Bronchial smooth muscle cell (primary cell): Measurements from ENCODE around the gene MDK. TPM values are rescaled to one million over a fixed set of nuclear protein-coding genes. Genes with fewer than 3 reads are reported as not detected.

Experiments used
- total RNA-seq: library from RNA; depleted of rRNA; stranded (reverse); fragments of >200 nt; gene quantifications from 2 replicates; pipeline ENCODE4 v1.2.1, GENCODE V29; 2014

The MDK gene, protein sequence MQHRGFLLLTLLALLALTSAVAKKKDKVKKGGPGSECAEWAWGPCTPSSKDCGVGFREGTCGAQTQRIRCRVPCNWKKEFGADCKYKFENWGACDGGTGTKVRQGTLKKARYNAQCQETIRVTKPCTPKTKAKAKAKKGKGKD
- total RNA-seq, result 23.0 and 53.0 TPM in 2 replicates

DNA sequence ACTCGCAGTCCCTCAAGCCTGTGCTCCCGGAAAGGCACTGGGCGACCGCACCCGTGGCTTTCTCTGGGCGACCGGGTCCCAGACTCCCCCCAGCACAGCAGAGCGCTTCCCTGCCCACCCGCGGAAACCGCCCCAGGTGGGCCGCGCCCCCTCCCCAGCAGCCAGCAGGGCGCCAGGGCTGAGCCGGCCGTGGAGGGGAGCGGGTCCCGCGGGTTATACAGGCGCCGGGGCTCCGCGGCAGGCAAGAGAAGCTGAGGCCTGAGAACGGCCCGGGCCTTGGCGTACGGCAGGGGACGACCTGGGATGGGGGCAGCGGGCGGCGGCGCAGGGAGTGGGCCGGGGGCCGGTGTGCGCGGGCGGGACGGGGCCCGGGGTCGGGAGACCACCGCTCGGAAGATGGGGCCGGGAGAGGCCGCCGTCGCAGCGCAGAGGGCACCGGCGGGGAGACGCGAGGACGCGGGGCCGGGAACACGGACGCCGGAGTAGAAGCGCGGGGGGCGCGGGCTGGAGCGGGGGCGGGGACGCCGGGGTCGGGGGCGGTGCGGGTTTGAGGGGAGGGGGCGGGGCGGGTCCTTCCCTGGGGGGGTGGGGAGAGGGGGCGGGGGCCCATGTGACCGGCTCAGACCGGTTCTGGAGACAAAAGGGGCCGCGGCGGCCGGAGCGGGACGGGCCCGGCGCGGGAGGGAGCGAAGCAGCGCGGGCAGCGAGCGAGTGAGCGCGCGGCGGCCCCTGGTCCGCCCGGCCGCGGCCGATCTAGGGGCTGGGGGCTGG, at the start of gene MDK:
MDK (plus strand) TSS at position 622 of the 771 bp plus-strand sequence. CDS start 389 bp downstream, outside the sequence.

DNA sequence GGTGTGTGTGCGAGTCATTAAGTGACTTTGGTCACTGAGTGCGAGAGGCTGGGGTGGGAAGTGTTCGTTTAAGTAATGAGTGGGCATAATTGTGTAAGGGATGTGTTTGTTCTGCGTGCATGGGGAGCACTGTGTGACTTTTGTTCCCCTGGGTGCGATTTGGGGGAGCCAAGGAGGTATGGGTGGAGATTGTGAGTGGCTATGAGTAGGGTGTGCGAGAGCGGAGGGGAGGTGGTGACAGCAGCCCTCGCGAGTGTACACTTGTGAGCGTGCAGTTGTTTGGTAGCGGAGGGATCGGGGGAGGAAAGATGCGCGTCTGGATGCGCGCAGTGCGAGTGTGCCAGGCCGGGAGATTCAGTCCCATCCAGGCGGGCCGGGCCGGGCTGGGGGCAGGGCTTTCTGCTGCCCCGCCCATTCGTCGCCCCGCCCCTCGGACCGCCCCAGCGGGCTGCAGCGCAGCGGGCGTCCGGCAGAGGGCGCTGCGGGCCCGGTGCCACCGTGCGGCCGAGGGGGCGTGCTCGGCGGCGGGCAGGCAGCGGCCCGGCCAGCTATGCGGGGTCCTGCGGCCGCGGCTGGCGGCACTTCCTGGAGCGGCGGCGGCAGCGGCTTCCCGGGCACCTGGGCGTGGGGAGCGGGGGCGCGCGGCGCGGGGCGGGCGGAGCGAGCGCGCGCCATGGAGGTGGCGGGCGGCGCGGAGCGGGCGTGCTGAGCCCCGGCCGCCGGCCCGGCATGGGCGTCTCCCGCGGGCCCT, 34.4 kb upstream of the MDK start, which contains the start of gene DGKZ:
DGKZ (plus strand) TSS at position 578 of the 751 bp plus-strand sequence. CDS start 197 bp downstream, outside the sequence.

DNA sequence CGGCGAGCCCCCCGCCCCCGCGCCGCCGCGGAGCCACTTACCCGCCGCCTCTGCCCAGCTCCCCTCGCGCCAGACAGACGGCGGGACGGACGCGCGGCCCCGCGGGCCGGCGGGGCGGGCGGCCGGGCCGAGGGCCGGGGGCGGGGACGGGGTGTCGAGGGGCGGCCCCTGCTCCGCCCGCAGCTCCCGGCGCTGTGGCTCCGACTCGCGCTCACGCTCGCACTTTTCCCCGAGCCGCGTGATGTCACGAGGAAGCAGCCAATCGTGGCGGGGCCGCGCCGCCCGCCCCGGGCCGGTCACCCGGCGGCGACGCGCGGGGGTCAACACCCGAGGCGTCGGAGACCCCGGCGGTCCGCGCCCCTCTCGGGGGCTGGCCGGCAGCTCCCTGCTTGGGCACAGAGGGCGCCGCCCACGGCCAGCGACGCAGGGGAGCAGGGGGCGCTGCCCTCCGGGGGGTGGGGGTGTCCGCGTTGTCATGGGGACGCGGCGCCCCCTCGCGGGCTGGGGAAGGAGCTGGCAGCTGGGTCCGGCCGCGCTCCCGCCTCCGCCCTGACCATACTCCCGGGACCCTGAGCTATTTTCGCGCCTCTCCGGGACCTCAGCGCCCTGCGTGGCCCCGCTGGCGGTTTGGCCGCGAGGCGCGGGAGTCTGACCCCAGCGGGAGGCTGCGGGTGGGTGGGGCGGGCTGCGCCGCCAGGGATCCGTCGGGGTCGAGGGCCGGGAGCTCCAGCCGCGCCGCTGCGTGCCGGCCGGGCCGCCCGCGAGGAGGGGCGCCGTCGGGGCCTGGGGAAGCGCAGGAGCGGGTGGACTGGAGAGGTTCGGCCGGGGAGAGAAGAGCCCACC, 10.3 kb downstream of the MDK start, which contains the start of gene CHRM4:
CHRM4 (minus strand) TSS at position 199 of the 843 bp plus-strand sequence. CDS start 5,219 bp downstream, outside the sequence.

Other genes with a start within 250 kb of the MDK start
- 16.1 and 19.2 TPM in 2 replicates for gene CREB3L1, start 104.0 kb upstream of the MDK start, total RNA-seq
- gene DGKZ, start 34.2 kb upstream of the MDK start, total RNA-seq, result 21.0 and 30.8 TPM in 2 replicates
- gene CHRM4, start 10.1 kb downstream of the MDK start, total RNA-seq, result 0.09 TPM in 1 of 2 replicates, not detected in the other
- 23.0 and 28.4 TPM in 2 replicates for gene AMBRA1, start 212.4 kb downstream of the MDK start, total RNA-seq
- 3.9 and 5.2 TPM in 2 replicates for gene HARBI1, start 235.6 kb downstream of the MDK start, total RNA-seq
- 55.5 and 58.8 TPM in 2 replicates for gene ATG13, start 235.9 kb downstream of the MDK start, total RNA-seq